SK-N-SH (cell line): Measurements from ENCODE around the gene RCCD1.

Source experiments
- CHD2 ChIP-seq: fragments of 150-350 bp; IDR thresholded peaks from 2 replicates; pipeline ENCODE4 v1.6.1; 2018; ENCODE audit warnings: low read length; ENCODE audit not compliant: partially characterized antibody
- CTCF ChIP-seq: fragments of 200-600 bp; sonication (generic); IDR thresholded peaks from 2 replicates; pipeline ENCODE4 v1.6.1; 2017; ENCODE audit warnings: antibody characterized with exemption, mild to moderate bottlenecking, moderate library complexity
- EP300 ChIP-seq, 2 experiments: IDR thresholded peaks; 2 replicates each; pipeline versions ENCODE4 v1.4.0 to v1.6.1; 2012; ENCODE audit warnings: borderline replicate concordance in 1 of 2, low read depth in 1 of 2, low read length in 1 of 2
- MAX ChIP-seq: IDR thresholded peaks from 2 replicates; pipeline ENCODE4 v1.4.0; 2012; ENCODE audit warnings: low read depth
- REST ChIP-seq: IDR thresholded peaks from 2 replicates; pipeline ENCODE4 v1.6.1; 2012; ENCODE audit warnings: mild to moderate bottlenecking, low read depth, low read length, moderate library complexity
- SIN3A ChIP-seq: IDR thresholded peaks from 2 replicates; pipeline ENCODE4 v1.6.1; 2012; ENCODE audit warnings: low read depth, mild to moderate bottlenecking, low read length, moderate library complexity, borderline replicate concordance
- YY1 ChIP-seq: IDR thresholded peaks from 2 replicates; pipeline ENCODE4 v1.4.0; 2012; ENCODE audit warnings: low read depth, mild to moderate bottlenecking

GRCh38 chr15:90905306-90906180 lies 49.1 kb upstream of the RCCD1 start:
- TF ChIP-seq CTCF, result no peak
- no peak for TF ChIP-seq SIN3A
- no peak for TF ChIP-seq EP300 (IDR thresholded peaks at IDR 0.05; ENCODE audit: borderline replicate concordance in 1 of 2, low read depth in 1 of 2, low read length in 1 of 2)
- no peak for TF ChIP-seq REST
- no peak for TF ChIP-seq MAX
- TF ChIP-seq YY1, result no peak
- TF ChIP-seq CHD2, result no peak
